Measurements from ENCODE around the gene CENPF.

DNA sequence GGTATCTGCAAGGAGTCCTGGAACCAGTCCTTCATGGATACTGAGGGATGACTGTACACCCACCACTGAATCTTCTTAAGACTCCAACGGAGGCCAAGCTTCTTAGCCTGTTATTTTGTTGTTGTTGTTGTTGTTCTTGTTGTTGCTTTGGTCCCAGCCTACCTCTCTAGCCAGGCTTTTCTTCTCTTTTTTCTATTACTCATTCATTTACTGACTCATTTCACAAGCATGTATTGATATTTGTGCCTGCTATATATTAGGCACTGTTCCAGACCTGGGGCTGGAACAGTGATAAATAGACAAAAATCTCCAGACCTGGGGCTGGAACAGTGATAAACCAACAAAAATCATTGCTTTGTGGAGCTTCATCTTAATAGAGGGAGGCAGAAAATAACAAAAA is 20.4 kb downstream of the CENPF start:
- TF ChIP-seq, protein P1, sequence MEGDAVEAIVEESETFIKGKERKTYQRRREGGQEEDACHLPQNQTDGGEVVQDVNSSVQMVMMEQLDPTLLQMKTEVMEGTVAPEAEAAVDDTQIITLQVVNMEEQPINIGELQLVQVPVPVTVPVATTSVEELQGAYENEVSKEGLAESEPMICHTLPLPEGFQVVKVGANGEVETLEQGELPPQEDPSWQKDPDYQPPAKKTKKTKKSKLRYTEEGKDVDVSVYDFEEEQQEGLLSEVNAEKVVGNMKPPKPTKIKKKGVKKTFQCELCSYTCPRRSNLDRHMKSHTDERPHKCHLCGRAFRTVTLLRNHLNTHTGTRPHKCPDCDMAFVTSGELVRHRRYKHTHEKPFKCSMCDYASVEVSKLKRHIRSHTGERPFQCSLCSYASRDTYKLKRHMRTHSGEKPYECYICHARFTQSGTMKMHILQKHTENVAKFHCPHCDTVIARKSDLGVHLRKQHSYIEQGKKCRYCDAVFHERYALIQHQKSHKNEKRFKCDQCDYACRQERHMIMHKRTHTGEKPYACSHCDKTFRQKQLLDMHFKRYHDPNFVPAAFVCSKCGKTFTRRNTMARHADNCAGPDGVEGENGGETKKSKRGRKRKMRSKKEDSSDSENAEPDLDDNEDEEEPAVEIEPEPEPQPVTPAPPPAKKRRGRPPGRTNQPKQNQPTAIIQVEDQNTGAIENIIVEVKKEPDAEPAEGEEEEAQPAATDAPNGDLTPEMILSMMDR (IDR thresholded peaks at IDR 0.05 in 4 of 5, conservative IDR thresholded peaks at IDR 0.05 in 1 of 5) = no peak
- no peak for TF ChIP-seq POLR2A (IDR thresholded peaks at IDR 0.05)
